ENCODE results near the gene EFNB2. TPM values are rescaled to one million over a fixed set of nuclear protein-coding genes. Genes with fewer than 3 reads are reported as not detected.

The EFNB2 gene
- total RNA-seq, 1 experiment from 2014 or later: 15.9 TPM

GRCh38 chr13:106450991-106451390 is 84.5 kb downstream of the EFNB2 start:
- Mint-ChIP-seq H3K27me3 (ENCODE audit: low read depth) (no peaks in the 10 kb centered on the region), H3K4me3 (no peak overlapping the region), H3K9me3 (0 out of 2 replicates have a peak, but pooled peaks cover 8% of the 10 kb centered on the region), H3K36me3 (no peaks in the 10 kb centered on the region), H3K4me1 (peaks cover 10% of the 10 kb centered on the region), H3K27ac (peak overlapping the region; percentile 11; the same call in 1 of the 2 replicates)
- DNase-seq (ENCODE audit: low spot score) (no peak), ATAC-seq (peak; percentile 63)
- TF ChIP-seq JAZF1 (CRISPR knock-in tag; IDR thresholded peaks at IDR 0.05): no peak
- TF ChIP-seq NR1H2 (CRISPR knock-in tag; IDR thresholded peaks at IDR 0.05): no peak
- no peak for TF ChIP-seq CBFB (CRISPR knock-in tag; IDR thresholded peaks at IDR 0.05; ENCODE audit: low read depth)
- TF ChIP-seq TP53 (CRISPR knock-in tag; IDR thresholded peaks at IDR 0.05): no peak
- TF ChIP-seq ATF1 (CRISPR knock-in tag; IDR thresholded peaks at IDR 0.05): no peak
- TF ChIP-seq, protein P1, sequence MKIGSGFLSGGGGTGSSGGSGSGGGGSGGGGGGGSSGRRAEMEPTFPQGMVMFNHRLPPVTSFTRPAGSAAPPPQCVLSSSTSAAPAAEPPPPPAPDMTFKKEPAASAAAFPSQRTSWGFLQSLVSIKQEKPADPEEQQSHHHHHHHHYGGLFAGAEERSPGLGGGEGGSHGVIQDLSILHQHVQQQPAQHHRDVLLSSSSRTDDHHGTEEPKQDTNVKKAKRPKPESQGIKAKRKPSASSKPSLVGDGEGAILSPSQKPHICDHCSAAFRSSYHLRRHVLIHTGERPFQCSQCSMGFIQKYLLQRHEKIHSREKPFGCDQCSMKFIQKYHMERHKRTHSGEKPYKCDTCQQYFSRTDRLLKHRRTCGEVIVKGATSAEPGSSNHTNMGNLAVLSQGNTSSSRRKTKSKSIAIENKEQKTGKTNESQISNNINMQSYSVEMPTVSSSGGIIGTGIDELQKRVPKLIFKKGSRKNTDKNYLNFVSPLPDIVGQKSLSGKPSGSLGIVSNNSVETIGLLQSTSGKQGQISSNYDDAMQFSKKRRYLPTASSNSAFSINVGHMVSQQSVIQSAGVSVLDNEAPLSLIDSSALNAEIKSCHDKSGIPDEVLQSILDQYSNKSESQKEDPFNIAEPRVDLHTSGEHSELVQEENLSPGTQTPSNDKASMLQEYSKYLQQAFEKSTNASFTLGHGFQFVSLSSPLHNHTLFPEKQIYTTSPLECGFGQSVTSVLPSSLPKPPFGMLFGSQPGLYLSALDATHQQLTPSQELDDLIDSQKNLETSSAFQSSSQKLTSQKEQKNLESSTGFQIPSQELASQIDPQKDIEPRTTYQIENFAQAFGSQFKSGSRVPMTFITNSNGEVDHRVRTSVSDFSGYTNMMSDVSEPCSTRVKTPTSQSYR (CRISPR knock-in tag; IDR thresholded peaks at IDR 0.05): no peak
- CTCF ChIA-PET: no interaction called here
- POLR2A ChIA-PET: no interaction called here

- H3K27ac Mint-ChIP-seq: no peak overlapping the region
- H3K4me3 Mint-ChIP-seq: no peak overlapping the region
- no peak for TF ChIP-seq SOX15 (CRISPR knock-in tag; IDR thresholded peaks at IDR 0.05)
- no peak for TF ChIP-seq RELA (CRISPR knock-in tag; IDR thresholded peaks at IDR 0.05; ENCODE audit: borderline replicate concordance)
- TF ChIP-seq, protein P2, sequence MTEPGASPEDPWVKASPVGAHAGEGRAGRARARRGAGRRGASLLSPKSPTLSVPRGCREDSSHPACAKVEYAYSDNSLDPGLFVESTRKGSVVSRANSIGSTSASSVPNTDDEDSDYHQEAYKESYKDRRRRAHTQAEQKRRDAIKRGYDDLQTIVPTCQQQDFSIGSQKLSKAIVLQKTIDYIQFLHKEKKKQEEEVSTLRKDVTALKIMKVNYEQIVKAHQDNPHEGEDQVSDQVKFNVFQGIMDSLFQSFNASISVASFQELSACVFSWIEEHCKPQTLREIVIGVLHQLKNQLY (CRISPR knock-in tag; IDR thresholded peaks at IDR 0.05): no peak
- no peak for TF ChIP-seq ZNF396 (CRISPR knock-in tag; IDR thresholded peaks at IDR 0.05; ENCODE audit: borderline replicate concordance)
- no peak for TF ChIP-seq SP1 (CRISPR knock-in tag; conservative IDR thresholded peaks at IDR 0.05)
- ChIA-PET POLR2A (no interaction called here), CTCF (no interaction called here)
- ATAC-seq (no peak), DNase-seq (ENCODE audit: low spot score) (no peak)
- H3K27me3 Mint-ChIP-seq (ENCODE audit: low read depth): no peaks in the 10 kb centered on the region
- H3K9me3 Mint-ChIP-seq: 0 out of 2 replicates have a peak, but pooled peaks cover 8% of the 10 kb centered on the region
- H3K4me1 Mint-ChIP-seq: peaks cover 12% of the 10 kb centered on the region
- no peaks in the 10 kb centered on the region for H3K36me3 Mint-ChIP-seq
Observed at GRCh38 chr13:106449096-106449495, 86.4 kb downstream of the EFNB2 start.

DNA sequence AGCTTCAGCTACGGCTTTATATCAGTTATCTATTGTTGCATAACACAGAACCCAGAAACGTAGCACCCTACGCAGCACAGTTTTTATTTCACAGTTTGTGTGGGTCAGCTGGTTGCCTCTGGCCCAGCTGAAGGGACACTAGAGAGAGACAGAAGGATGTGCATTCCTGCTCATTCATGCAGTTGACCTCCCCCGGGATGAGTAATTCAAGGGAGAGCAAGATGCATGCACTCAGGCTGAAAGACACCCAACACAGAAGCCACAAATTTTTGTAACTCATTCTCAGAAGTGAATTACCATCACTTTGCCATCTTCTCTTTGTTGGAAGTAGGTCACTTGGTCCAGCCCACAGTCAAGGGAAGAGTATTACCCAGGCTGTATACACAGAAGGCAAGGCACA is 89.5 kb downstream of the EFNB2 start:
- DNase-seq (ENCODE audit: low spot score): no peak
- Mint-ChIP-seq H3K27me3 (ENCODE audit: low read depth) (no peaks in the 10 kb centered on the region), H3K9me3 (0 out of 2 replicates have a peak, but pooled peaks cover 4% of the 10 kb centered on the region), H3K36me3 (no peaks in the 10 kb centered on the region), H3K4me1 (peaks cover 7% of the 10 kb centered on the region), H3K27ac (no peak overlapping the region), H3K4me3 (no peak overlapping the region)
- CTCF ChIA-PET: no interaction called here
- ATAC-seq: no peak
- TF ChIP-seq ZNF512 (CRISPR knock-in tag; IDR thresholded peaks at IDR 0.05; ENCODE audit: borderline replicate concordance): no peak
- TF ChIP-seq, protein P2 (CRISPR knock-in tag; IDR thresholded peaks at IDR 0.05): no peak
- no peak for TF ChIP-seq TP53 (CRISPR knock-in tag; IDR thresholded peaks at IDR 0.05)
- POLR2A ChIA-PET: no interaction called here

GRCh38 chr13:106443607-106444322 is 91.7 kb downstream of the EFNB2 start:
- DNase-seq (ENCODE audit: low spot score) (no peak), ATAC-seq (no peak)
- Mint-ChIP-seq H3K36me3 (no peaks in the 10 kb centered on the region), H3K9me3 (0 out of 2 replicates have a peak, but pooled peaks cover 3% of the 10 kb centered on the region), H3K27ac (no peak overlapping the region), H3K4me3 (no peak overlapping the region), H3K4me1 (peaks cover 8% of the 10 kb centered on the region), H3K27me3 (ENCODE audit: low read depth) (no peaks in the 10 kb centered on the region; the same call in 1 of the 2 replicates)
- CTCF ChIA-PET: no interaction called here
- POLR2A ChIA-PET: no interaction called here
- TF ChIP-seq FOXJ3 (CRISPR knock-in tag; IDR thresholded peaks at IDR 0.05; ENCODE audit: borderline replicate concordance) (no peak), STAT6 (CRISPR knock-in tag; conservative IDR thresholded peaks at IDR 0.05; ENCODE audit: low read depth) (no peak)
- TF ChIP-seq, protein P3, sequence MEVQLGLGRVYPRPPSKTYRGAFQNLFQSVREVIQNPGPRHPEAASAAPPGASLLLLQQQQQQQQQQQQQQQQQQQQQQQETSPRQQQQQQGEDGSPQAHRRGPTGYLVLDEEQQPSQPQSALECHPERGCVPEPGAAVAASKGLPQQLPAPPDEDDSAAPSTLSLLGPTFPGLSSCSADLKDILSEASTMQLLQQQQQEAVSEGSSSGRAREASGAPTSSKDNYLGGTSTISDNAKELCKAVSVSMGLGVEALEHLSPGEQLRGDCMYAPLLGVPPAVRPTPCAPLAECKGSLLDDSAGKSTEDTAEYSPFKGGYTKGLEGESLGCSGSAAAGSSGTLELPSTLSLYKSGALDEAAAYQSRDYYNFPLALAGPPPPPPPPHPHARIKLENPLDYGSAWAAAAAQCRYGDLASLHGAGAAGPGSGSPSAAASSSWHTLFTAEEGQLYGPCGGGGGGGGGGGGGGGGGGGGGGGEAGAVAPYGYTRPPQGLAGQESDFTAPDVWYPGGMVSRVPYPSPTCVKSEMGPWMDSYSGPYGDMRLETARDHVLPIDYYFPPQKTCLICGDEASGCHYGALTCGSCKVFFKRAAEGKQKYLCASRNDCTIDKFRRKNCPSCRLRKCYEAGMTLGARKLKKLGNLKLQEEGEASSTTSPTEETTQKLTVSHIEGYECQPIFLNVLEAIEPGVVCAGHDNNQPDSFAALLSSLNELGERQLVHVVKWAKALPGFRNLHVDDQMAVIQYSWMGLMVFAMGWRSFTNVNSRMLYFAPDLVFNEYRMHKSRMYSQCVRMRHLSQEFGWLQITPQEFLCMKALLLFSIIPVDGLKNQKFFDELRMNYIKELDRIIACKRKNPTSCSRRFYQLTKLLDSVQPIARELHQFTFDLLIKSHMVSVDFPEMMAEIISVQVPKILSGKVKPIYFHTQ (CRISPR knock-in tag; IDR thresholded peaks at IDR 0.05): no peak
- TF ChIP-seq, protein P4, sequence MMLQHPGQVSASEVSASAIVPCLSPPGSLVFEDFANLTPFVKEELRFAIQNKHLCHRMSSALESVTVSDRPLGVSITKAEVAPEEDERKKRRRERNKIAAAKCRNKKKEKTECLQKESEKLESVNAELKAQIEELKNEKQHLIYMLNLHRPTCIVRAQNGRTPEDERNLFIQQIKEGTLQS (CRISPR knock-in tag; conservative IDR thresholded peaks at IDR 0.05): no peak

All from WTC11 (cell line).